Ishikawa (cell line): Measurements from ENCODE around the gene SLC39A1.
A peak's percentile ranks its signal among the peaks of the same experiment; 100 is the strongest.

Experiments used
- CEBPB ChIP-seq: IDR thresholded peaks from 2 replicates; pipeline ENCODE4 v1.6.1; 2012
- EP300 ChIP-seq: IDR thresholded peaks from 2 replicates; pipeline ENCODE4 v1.6.1; 2012; ENCODE audit warnings: borderline replicate concordance
- RAD21 ChIP-seq: IDR thresholded peaks from 2 replicates; pipeline ENCODE4 v1.6.1; 2012; ENCODE audit warnings: low read depth
- REST ChIP-seq: IDR thresholded peaks from 2 replicates; pipeline ENCODE4 v1.6.1; 2012; ENCODE audit warnings: low read depth, mild to moderate bottlenecking
- TAF1 ChIP-seq: IDR thresholded peaks from 2 replicates; pipeline ENCODE4 v1.6.1; 2012; ENCODE audit warnings: low read depth, mild to moderate bottlenecking
- TEAD4 ChIP-seq: IDR thresholded peaks from 2 replicates; pipeline ENCODE4 v1.6.1; 2012
- YY1 ChIP-seq: IDR thresholded peaks from 2 replicates; pipeline ENCODE4 v1.6.1; 2012; ENCODE audit warnings: low read depth
- ZBTB7A ChIP-seq: IDR thresholded peaks from 2 replicates; pipeline ENCODE4 v1.6.1; 2012; ENCODE audit warnings: low read depth
- TF ChIP-seq, protein P1 (sequence below): IDR thresholded peaks from 2 replicates; pipeline ENCODE4 v1.6.1; 2012

- TF ChIP-seq REST (no peak), RAD21 (no peak), ZBTB7A (0 out of 2 replicates have a peak, but pooled peaks have one; percentile 28), CEBPB (no peak), EP300 (no peak), TAF1 (peak; percentile 89), YY1 (peak; percentile 93), TEAD4 (no peak)
- TF ChIP-seq, protein P1, sequence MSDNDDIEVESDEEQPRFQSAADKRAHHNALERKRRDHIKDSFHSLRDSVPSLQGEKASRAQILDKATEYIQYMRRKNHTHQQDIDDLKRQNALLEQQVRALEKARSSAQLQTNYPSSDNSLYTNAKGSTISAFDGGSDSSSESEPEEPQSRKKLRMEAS, result peak; percentile 79
These were observed 14.2 kb upstream of the SLC39A1 start, which contains the start of gene JTB for GRCh38 chr1:153977250-153978240.
